Stimulated activated CD4-positive, alpha-beta T cell treated with anti-CD3 and anti-CD28 coated beads, Interleukin-2, amount 100 ng/mL, for 4 hours (primary cell): ENCODE results near the gene ANKH.
"Not testable (repeated sequence)": the region's sequence is repeated elsewhere in the genome, so short reads cannot be mapped to it uniquely, and the experiment has no call there.

ENCODE experiments used
- DNase-seq: peaks from one replicate; pipeline ENCODE4 v3.0.0-alpha.2; 2020; ENCODE audit warnings: low read depth

The ANKH gene

GRCh38 chr5:14854799-14855198, 16.8 kb downstream of the ANKH start:
- DNase-seq = no peak

- DNase-seq = no peak
These were observed 17.9 kb downstream of the ANKH start for GRCh38 chr5:14853685-14854084.

- no peak for DNase-seq
These were observed 18.8 kb downstream of the ANKH start for GRCh38 chr5:14852779-14853178.

- DNase-seq = no peak
These were observed 19.5 kb downstream of the ANKH start for GRCh38 chr5:14851999-14852526.

- no peak for DNase-seq
These were observed 20.0 kb downstream of the ANKH start for GRCh38 chr5:14851597-14851996.

GRCh38 chr5:14851050-14851419, 20.5 kb downstream of the ANKH start:
- DNase-seq = no peak

- no peak for DNase-seq
These were observed 21.0 kb downstream of the ANKH start for GRCh38 chr5:14850419-14851049.

- DNase-seq = no peak
These were observed 21.9 kb downstream of the ANKH start for GRCh38 chr5:14849516-14850294.

GRCh38 chr5:14848942-14849341, 22.6 kb downstream of the ANKH start:
- DNase-seq = not testable (repeated sequence)

- DNase-seq = no peak
These were observed 23.2 kb downstream of the ANKH start for GRCh38 chr5:14848385-14848784.

- no peak for DNase-seq
These were observed 24.1 kb downstream of the ANKH start for GRCh38 chr5:14847471-14847870.

GRCh38 chr5:14842117-14842516, 29.5 kb downstream of the ANKH start:
- DNase-seq = no peak

- DNase-seq = no peak
These were observed 31.0 kb downstream of the ANKH start for GRCh38 chr5:14840624-14841023.

GRCh38 chr5:14838396-14839319, 32.9 kb downstream of the ANKH start:
- no peak for DNase-seq

- DNase-seq = not testable (repeated sequence)
These were observed 34.0 kb downstream of the ANKH start for GRCh38 chr5:14837423-14838122.

- DNase-seq = no peak
These were observed 36.7 kb downstream of the ANKH start for GRCh38 chr5:14834584-14835550.

- DNase-seq = no peak
These were observed 37.5 kb downstream of the ANKH start for GRCh38 chr5:14834062-14834461.

GRCh38 chr5:14831006-14831338, 40.6 kb downstream of the ANKH start:
- DNase-seq = no peak

- DNase-seq = no peak
These were observed 41.2 kb downstream of the ANKH start for GRCh38 chr5:14830210-14831005.

GRCh38 chr5:14829396-14829795, 42.2 kb downstream of the ANKH start:
- DNase-seq = no peak
